ENCODE results near the gene SETD9. TPM values are rescaled to one million over a fixed set of nuclear protein-coding genes. Genes with fewer than 3 reads are reported as not detected.

Gene SETD9
- total and polyA plus RNA-seq, 2 experiments from 2014 or later = 13.1 to 19.2 TPM

DNA sequence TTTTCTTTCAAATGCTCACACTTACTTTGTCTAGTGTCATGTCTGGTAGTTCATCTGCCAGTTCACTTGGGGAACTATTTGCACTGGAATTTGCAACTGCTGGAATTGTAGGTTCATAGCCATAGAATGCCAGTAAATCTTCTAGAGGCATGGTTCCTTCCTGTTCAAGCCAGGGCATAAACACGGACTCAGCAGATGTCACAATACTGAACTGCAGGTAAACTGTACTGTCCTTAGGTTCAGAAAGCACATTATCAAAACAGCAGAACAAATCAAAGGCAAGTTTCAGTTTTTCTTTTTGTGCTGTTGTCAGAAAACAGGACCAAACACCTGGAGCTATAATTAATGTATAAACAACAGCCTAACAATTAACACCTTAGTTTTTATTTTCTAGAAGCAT is 29.5 kb downstream of the SETD9 start (continued):
- TF ChIP-seq, protein P1, sequence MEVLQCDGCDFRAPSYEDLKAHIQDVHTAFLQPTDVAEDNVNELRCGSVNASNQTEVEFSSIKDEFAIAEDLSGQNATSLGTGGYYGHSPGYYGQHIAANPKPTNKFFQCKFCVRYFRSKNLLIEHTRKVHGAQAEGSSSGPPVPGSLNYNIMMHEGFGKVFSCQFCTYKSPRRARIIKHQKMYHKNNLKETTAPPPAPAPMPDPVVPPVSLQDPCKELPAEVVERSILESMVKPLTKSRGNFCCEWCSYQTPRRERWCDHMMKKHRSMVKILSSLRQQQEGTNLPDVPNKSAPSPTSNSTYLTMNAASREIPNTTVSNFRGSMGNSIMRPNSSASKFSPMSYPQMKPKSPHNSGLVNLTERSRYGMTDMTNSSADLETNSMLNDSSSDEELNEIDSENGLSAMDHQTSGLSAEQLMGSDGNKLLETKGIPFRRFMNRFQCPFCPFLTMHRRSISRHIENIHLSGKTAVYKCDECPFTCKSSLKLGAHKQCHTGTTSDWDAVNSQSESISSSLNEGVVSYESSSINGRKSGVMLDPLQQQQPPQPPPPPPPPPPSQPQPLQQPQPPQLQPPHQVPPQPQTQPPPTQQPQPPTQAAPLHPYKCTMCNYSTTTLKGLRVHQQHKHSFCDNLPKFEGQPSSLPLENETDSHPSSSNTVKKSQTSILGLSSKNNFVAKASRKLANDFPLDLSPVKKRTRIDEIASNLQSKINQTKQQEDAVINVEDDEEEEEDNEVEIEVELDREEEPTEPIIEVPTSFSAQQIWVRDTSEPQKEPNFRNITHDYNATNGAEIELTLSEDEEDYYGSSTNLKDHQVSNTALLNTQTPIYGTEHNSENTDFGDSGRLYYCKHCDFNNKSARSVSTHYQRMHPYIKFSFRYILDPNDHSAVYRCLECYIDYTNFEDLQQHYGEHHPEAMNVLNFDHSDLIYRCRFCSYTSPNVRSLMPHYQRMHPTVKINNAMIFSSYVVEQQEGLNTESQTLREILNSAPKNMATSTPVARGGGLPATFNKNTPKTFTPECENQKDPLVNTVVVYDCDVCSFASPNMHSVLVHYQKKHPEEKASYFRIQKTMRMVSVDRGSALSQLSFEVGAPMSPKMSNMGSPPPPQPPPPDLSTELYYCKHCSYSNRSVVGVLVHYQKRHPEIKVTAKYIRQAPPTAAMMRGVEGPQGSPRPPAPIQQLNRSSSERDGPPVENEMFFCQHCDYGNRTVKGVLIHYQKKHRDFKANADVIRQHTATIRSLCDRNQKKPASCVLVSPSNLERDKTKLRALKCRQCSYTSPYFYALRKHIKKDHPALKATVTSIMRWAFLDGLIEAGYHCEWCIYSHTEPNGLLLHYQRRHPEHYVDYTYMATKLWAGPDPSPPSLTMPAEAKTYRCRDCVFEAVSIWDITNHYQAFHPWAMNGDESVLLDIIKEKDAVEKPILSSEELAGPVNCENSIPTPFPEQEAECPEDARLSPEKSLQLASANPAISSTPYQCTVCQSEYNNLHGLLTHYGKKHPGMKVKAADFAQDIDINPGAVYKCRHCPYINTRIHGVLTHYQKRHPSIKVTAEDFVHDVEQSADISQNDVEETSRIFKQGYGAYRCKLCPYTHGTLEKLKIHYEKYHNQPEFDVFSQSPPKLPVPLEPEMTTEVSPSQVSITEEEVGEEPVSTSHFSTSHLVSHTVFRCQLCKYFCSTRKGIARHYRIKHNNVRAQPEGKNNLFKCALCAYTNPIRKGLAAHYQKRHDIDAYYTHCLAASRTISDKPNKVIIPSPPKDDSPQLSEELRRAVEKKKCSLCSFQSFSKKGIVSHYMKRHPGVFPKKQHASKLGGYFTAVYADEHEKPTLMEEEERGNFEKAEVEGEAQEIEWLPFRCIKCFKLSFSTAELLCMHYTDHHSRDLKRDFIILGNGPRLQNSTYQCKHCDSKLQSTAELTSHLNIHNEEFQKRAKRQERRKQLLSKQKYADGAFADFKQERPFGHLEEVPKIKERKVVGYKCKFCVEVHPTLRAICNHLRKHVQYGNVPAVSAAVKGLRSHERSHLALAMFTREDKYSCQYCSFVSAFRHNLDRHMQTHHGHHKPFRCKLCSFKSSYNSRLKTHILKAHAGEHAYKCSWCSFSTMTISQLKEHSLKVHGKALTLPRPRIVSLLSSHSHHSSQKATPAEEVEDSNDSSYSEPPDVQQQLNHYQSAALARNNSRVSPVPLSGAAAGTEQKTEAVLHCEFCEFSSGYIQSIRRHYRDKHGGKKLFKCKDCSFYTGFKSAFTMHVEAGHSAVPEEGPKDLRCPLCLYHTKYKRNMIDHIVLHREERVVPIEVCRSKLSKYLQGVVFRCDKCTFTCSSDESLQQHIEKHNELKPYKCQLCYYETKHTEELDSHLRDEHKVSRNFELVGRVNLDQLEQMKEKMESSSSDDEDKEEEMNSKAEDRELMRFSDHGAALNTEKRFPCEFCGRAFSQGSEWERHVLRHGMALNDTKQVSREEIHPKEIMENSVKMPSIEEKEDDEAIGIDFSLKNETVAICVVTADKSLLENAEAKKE (CRISPR knock-in tag; IDR thresholded peaks at IDR 0.05) = no peak
- TF ChIP-seq ZNF114 (CRISPR knock-in tag; IDR thresholded peaks at IDR 0.05) = no peak
- TF ChIP-seq EZH2phosphoT487 (IDR thresholded peaks at IDR 0.05; ENCODE audit: unreplicated experiment) = no peak
- TF ChIP-seq ZNF331 (CRISPR knock-in tag; IDR thresholded peaks at IDR 0.05; ENCODE audit: low read depth) = no peak

DNA sequence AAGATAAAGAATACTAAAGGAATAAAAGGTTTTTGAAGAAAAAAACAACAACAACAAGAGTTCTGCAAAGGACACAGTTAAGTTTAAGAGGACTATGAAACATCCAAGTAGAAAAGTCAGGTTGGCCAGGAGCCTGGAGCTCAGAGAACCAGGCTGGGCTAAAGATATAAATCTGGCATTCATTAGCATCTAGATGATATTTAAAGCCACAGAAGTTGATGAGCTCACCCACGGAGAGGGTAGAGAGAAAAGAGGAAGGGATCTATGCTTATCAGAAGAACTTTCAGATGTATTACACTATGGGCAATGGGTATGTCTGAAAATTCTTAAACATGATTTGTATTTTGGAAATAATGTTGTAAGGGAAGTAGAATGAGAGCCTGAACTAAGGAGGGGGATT is 32.6 kb downstream of the SETD9 start:
- H3K4me3 ChIP-seq = no peak overlapping the region
- TF ChIP-seq, protein P1 (CRISPR knock-in tag; IDR thresholded peaks at IDR 0.05) = no peak
- TF ChIP-seq CTCF (conservative IDR thresholded peaks at IDR 0.05; ENCODE audit: low read depth in 2 of 2) (no peak), ZNF114 (CRISPR knock-in tag; IDR thresholded peaks at IDR 0.05) (no peak), NANOG (IDR thresholded peaks at IDR 0.05; ENCODE audit: borderline replicate concordance) (no peak)
- H3K27ac ChIP-seq (ENCODE audit: low read depth) = no peak overlapping the region
- no peaks in the 10 kb centered on the region for H3K4me1 Mint-ChIP-seq
- H3K36me3 ChIP-seq (ENCODE audit: insufficient read depth) = peaks cover 73% of the 10 kb centered on the region
- peaks cover 2% of the 10 kb centered on the region for H3K27me3 Mint-ChIP-seq (ENCODE audit: insufficient read depth, low read depth, poor library complexity)
- no peak overlapping the region for H3K27ac Mint-ChIP-seq
- no peaks in the 10 kb centered on the region for H3K27me3 ChIP-seq (ENCODE audit: insufficient read depth)
- H3K4me3 Mint-ChIP-seq = no peak overlapping the region
- ATAC-seq (no peak), DNase-seq (ENCODE audit: low spot score) (no peak)
- H3K4me2 ChIP-seq = no peak overlapping the region
- H3K4me1 ChIP-seq (ENCODE audit: insufficient read depth) = no peaks in the 10 kb centered on the region
- H3K9me3 Mint-ChIP-seq = no peaks in the 10 kb centered on the region
- no peak overlapping the region for H2AFZ ChIP-seq
- peaks cover 79% of the 10 kb centered on the region for H3K36me3 Mint-ChIP-seq (ENCODE audit: low read depth)
- H4K20me1 ChIP-seq (replicated peaks; ENCODE audit: insufficient read depth) = peaks cover 25% of the 10 kb centered on the region
- peaks cover 34% of the 10 kb centered on the region; the same call in 1 of the 2 replicates for H3K79me2 ChIP-seq (replicated peaks; ENCODE audit: insufficient read depth)
- H3K9me2 ChIP-seq (ENCODE audit: insufficient read depth) = no peaks in the 10 kb centered on the region
- H3F3A ChIP-seq (replicated peaks; ENCODE audit: low read depth) = no peaks in the 10 kb centered on the region

Measured in GM23338 (cell line).